Naive thymus-derived CD4-positive, alpha-beta T cell (primary cell): ENCODE data around the gene H6PD. TPM values are rescaled to one million over a fixed set of nuclear protein-coding genes. Genes with fewer than 3 reads are reported as not detected.

ENCODE experiments used
- ATAC-seq: fragments of 150-1000 bp; cut with Tn5 transposase; 2 replicates; pipeline ENCODE4 v1.10.0; 2021; ENCODE audit warnings: mild to moderate bottlenecking, moderate library complexity
- CTCF ChIA-PET: fragments of 350-600 bp; sonication (Branson Sonifier 250); formaldehyde crosslinking; loops from one replicate; lab custom pipeline; 2021; ENCODE audit warnings: antibody characterized with exemption; lab: Charles Lee
- POLR2A ChIA-PET: fragments of 350-600 bp; sonication (Branson Sonifier 250); formaldehyde crosslinking; loops from one replicate; lab custom pipeline; 2021; ENCODE audit warnings: antibody characterized with exemption, inconsistent platforms; lab: Charles Lee
- DNase-seq, 9 donors: peaks; one replicate each; pipeline versions ENCODE4 v3.0.0 to v3.0.0-alpha.2; 2020 to 2022; ENCODE audit warnings: mixed read lengths in 1 of 9
- H3K27ac ChIP-seq: one replicate; pipeline ENCODE4 v1.7.0; 2013; ENCODE audit warnings: mild to moderate bottlenecking, low read depth, low read length, moderate library complexity
- H3K27me3 ChIP-seq, 2 donors: one replicate each; pipeline ENCODE4 v1.7.0; 2013; ENCODE audit warnings: low read length in 2 of 2, mild to moderate bottlenecking in 2 of 2, moderate library complexity in 2 of 2; ENCODE audit not compliant: control insufficient read depth in 2 of 2, insufficient read depth in 2 of 2
- H3K36me3 ChIP-seq, 3 experiments: 1 replicate in 2 of 3; 2 replicates in 1 of 3; pipeline ENCODE4 v1.7.0; 2013; ENCODE audit warnings: low read length in 3 of 3, mild to moderate bottlenecking in 3 of 3, moderate library complexity in 1 of 3; ENCODE audit not compliant: insufficient read depth in 3 of 3, control insufficient read depth in 2 of 3
- H3K4me1 ChIP-seq, 2 donors: one replicate each; pipeline ENCODE4 v1.7.0; 2013; ENCODE audit warnings: low read length in 2 of 2, mild to moderate bottlenecking in 2 of 2, moderate library complexity in 1 of 2; ENCODE audit not compliant: control insufficient read depth in 2 of 2, insufficient read depth in 2 of 2
- H3K4me3 ChIP-seq: 2 replicates; pipeline ENCODE4 v1.7.0; 2013; ENCODE audit warnings: mild to moderate bottlenecking, low read length
- H3K9me3 ChIP-seq, 3 experiments: 1 replicate in 2 of 3; 2 replicates in 1 of 3; pipeline ENCODE4 v1.7.0; 2013; ENCODE audit warnings: low read length in 3 of 3; ENCODE audit not compliant: control insufficient read depth in 2 of 3
- H3K27ac Mint-ChIP-seq, 9 donors: one replicate each; pipeline ENCODE4 v1.8.0; 2020 to 2022; ENCODE audit warnings: mixed read lengths in 9 of 9, mild to moderate bottlenecking in 8 of 9, moderate library complexity in 5 of 9, inconsistent platforms in 2 of 9
- H3K27me3 Mint-ChIP-seq, 5 donors: one replicate each; pipeline ENCODE4 v1.8.0; 2021 to 2022; ENCODE audit warnings: mixed read lengths in 5 of 5, mild to moderate bottlenecking in 1 of 5
- H3K36me3 Mint-ChIP-seq, 5 donors: one replicate each; pipeline ENCODE4 v1.8.0; 2020 to 2022; ENCODE audit warnings: mixed read lengths in 5 of 5, mild to moderate bottlenecking in 3 of 5, inconsistent platforms in 1 of 5
- H3K4me1 Mint-ChIP-seq, 7 donors: one replicate each; pipeline ENCODE4 v1.8.0; 2020 to 2022; ENCODE audit warnings: mixed read lengths in 7 of 7, mild to moderate bottlenecking in 3 of 7, inconsistent platforms in 1 of 7
- H3K4me3 Mint-ChIP-seq, 10 donors: one replicate each; pipeline ENCODE4 v1.8.0; 2020 to 2022; ENCODE audit warnings: mild to moderate bottlenecking in 10 of 10, mixed read lengths in 10 of 10, moderate library complexity in 6 of 10, inconsistent platforms in 2 of 10
- H3K9me3 Mint-ChIP-seq, 11 donors: one replicate each; pipeline ENCODE4 v1.8.0; 2020 to 2022; ENCODE audit warnings: mixed read lengths in 11 of 11, mild to moderate bottlenecking in 4 of 11, inconsistent platforms in 1 of 11, moderate library complexity in 1 of 11
- intact Hi-C, 2 donors: fragments of 100-400 bp; cut with micrococcal nuclease; formaldehyde crosslinking; loops; one replicate each; pipeline ENCODE4 v1.15.1; 2023
- polyA plus RNA-seq, 2 donors: library from polyadenylated mRNA; unstranded; fragments of 300-500 nt; fragmentation: Illumina TruSeq; gene quantifications; one replicate each; pipeline ENCODE4 v1.2.3, GENCODE V29; 2021
- total RNA-seq, 6 experiments: library from RNA in 5 of 6; stranded (reverse) in 5 of 6; gene quantifications; 1 replicate in 5 of 6; 2 replicates in 1 of 6; pipeline ENCODE4 v1.2.3 and lab custom pipeline; 2021 to 2026

The H6PD gene
- total and polyA plus RNA-seq, 7 experiments from 2014 or later, result 12.1 to 27.6 (median 19.3) TPM

DNA sequence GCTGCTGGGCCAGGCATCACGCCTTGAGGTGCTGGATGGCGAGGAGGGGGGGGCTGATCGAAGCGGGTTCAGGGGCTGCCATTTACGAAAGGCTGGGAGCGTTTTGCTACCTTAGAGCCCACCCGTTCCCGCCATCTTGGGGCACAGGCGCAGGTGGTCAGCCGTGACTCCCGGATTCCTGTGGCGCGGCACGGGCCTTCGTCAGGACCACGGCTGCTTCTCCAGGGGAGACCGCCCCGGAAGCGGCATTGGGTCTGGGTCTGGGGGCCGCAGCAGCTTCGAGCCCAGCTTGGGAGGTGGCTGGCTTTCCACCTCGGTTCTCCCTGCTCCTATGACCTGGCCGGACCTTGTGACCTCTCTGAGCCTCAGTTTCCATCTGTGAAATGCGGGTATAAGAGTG lies 81.9 kb downstream of the H6PD start:
- Histone ChIP-seq H3K27ac (no peak overlapping the region), H3K36me3 (no peaks in the 10 kb centered on the region), H3K9me3 (no peaks in the 10 kb centered on the region), H3K27me3 (no peaks in the 10 kb centered on the region), H3K4me1 (peaks cover 0 to 4% of the 10 kb centered on the region in 2 donors), H3K4me3 (no peak overlapping the region)
- Mint-ChIP-seq H3K4me3 (no peak overlapping the region), H3K27ac (peak overlapping the region in 1 of 9 donors; percentile 92), H3K9me3 (peaks cover 0 to 2% (median 0%) of the 10 kb centered on the region in 11 donors), H3K36me3 (no peaks in the 10 kb centered on the region), H3K4me1 (peaks cover 12 to 53% (median 25%) of the 10 kb centered on the region in 7 donors), H3K27me3 (peaks cover 0 to 3% (median 0%) of the 10 kb centered on the region in 5 donors)
- ChIA-PET POLR2A (no interaction called here), CTCF (no interaction called here)
- DNase-seq (no peak), ATAC-seq (no peak)
- intact Hi-C loops, result no loop called here

DNA sequence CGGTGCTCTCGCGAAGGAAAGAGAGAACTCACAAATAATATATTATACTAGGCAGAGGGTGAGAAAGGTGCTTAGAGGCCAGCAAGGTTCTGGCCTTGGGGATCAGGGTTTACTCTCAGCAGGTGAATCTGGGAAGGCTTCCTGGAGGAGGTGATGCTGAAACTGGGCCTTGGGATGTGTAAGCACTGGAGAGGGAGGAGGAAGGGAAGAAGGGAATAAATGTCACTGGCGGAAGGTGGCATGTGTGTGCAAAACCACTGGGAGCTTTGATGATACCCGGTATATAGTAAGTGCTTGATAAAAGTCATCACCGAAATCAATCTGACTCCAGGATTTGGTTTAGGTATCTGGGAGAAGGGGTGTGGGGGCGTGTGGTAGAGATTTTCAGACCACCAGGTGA lies 82.5 kb downstream of the H6PD start:
- no peaks in the 10 kb centered on the region for H3K36me3 ChIP-seq
- ChIA-PET CTCF (no interaction called here), POLR2A (no interaction called here)

DNA sequence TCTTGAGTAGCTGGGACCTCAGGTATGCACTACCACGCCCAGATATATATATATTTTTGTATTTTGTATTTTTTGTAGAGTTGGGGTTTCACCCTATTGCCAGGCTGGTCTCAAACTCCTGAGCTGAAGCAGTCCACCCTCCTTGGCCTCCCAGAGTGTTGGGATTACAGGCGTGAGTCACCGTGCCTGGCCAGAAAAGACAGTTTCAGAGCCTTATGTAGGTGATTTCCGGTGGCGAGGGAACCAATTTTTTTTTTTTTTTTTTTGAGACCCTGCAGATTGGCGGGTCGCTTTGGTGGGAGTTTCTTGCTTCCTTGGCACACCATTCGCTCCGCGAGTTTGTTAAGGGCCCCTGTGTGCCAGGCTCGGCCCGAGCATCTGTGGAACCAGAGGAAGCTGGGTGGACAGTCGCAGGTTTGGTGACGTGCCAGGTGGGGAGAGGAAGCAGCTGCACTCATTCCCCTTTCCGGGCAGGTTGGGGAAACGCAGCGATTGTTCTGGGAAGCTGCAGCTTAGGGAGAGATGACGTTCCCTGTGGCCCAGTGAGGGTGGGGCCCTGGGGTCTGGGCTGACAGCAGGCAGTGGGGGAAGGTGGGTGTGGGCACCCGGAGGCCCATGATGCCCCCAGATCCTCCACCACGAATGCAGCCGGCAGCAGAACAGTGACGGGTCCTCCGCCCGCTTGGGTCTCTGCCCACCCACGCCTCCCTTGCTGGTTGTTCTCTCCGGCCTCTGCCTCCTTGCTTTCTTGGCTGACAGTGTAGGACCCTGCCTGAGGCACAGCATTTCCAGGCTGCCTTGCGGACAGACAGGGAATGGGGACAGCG lies 83.2 kb downstream of the H6PD start:
- Histone ChIP-seq H3K4me3 (no peak overlapping the region), H3K27ac (no peak overlapping the region), H3K9me3 (no peaks in the 10 kb centered on the region), H3K27me3 (no peaks in the 10 kb centered on the region), H3K4me1 (peaks cover 0 to 4% of the 10 kb centered on the region in 2 donors), H3K36me3 (no peaks in the 10 kb centered on the region)
- Mint-ChIP-seq H3K36me3 (no peaks in the 10 kb centered on the region), H3K4me3 (peak overlapping the region in 6 of 10 donors; percentile 28 to 53 (median 41)), H3K27ac (peak overlapping the region in 2 of 9 donors; percentile 65 to 74), H3K9me3 (peaks cover 0 to 2% (median 0%) of the 10 kb centered on the region in 11 donors), H3K27me3 (peaks cover 0 to 3% (median 0%) of the 10 kb centered on the region in 5 donors), H3K4me1 (peaks cover 12 to 45% (median 25%) of the 10 kb centered on the region in 7 donors)
- no peak for DNase-seq
- CTCF ChIA-PET, result no interaction called here
- POLR2A ChIA-PET, result no interaction called here
- intact Hi-C loops, result no loop called here
- no peak for ATAC-seq

More for the DNA sequence above, 82.5 kb downstream of the H6PD start:
- H3K4me1 ChIP-seq, result peaks cover 0 to 4% of the 10 kb centered on the region in 2 donors
- H3K9me3 ChIP-seq, result no peaks in the 10 kb centered on the region
- H3K27ac Mint-ChIP-seq, result peak overlapping the region in 1 of 9 donors; percentile 65
- DNase-seq, result no peak
- H3K4me1 Mint-ChIP-seq, result peaks cover 12 to 50% (median 25%) of the 10 kb centered on the region in 7 donors
- H3K4me3 ChIP-seq, result no peak overlapping the region
- no peak overlapping the region for H3K27ac ChIP-seq
- peaks cover 0 to 3% (median 0%) of the 10 kb centered on the region in 5 donors for H3K27me3 Mint-ChIP-seq
- no peaks in the 10 kb centered on the region for H3K27me3 ChIP-seq
- H3K36me3 Mint-ChIP-seq, result no peaks in the 10 kb centered on the region
- intact Hi-C loops, result no loop called here
- peak overlapping the region in 1 of 10 donors; percentile 18 for H3K4me3 Mint-ChIP-seq
- ATAC-seq, result no peak
- peaks cover 0 to 2% (median 0%) of the 10 kb centered on the region in 11 donors for H3K9me3 Mint-ChIP-seq

DNA sequence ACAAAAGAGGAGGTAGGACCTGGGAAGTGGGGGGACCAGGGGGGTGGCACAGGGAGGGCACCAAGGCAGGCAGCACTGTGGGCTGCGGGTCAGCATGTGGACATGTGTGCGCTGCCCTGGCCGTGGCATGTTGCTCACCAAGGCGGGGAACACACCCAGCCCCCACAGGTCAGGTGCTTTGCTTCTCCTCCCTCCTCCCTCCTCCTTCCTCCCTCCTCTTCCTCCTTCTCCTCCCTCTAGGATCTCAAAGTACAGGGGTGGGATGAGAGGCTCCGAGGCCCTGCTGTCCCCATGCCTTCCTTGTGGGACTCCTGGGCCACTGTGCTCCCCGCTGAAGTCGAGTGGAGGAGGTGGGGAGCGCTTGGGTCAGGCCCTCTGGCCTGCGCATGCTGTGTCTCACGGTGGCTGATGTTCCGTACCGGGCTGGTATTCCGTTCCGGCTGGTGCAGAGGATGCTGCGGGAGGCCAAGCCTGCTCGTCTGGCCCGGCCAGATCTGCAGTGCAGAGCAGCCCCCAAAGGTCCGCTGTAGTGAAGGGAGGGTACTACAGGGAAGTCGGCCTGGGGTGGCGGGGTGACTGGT lies 84.7 kb downstream of the H6PD start:
- no peaks in the 10 kb centered on the region for H3K9me3 ChIP-seq
- DNase-seq (no peak), ATAC-seq (no peak)
- H3K4me3 ChIP-seq, result no peak overlapping the region
- peaks cover 0 to 4% of the 10 kb centered on the region in 2 donors for H3K4me1 ChIP-seq
- ChIA-PET POLR2A (no interaction called here), CTCF (no interaction called here)
- Mint-ChIP-seq H3K4me1 (peaks cover 12 to 38% (median 23%) of the 10 kb centered on the region in 7 donors), H3K27ac (peak overlapping the region in 1 of 9 donors; percentile 29), H3K27me3 (peaks cover 0 to 3% (median 0%) of the 10 kb centered on the region in 5 donors), H3K36me3 (no peaks in the 10 kb centered on the region), H3K4me3 (no peak overlapping the region), H3K9me3 (peaks cover 0 to 2% (median 0%) of the 10 kb centered on the region in 11 donors)
- H3K27ac ChIP-seq, result no peak overlapping the region
- H3K27me3 ChIP-seq, result no peaks in the 10 kb centered on the region
- intact Hi-C loops, result no loop called here
- no peaks in the 10 kb centered on the region for H3K36me3 ChIP-seq

DNA sequence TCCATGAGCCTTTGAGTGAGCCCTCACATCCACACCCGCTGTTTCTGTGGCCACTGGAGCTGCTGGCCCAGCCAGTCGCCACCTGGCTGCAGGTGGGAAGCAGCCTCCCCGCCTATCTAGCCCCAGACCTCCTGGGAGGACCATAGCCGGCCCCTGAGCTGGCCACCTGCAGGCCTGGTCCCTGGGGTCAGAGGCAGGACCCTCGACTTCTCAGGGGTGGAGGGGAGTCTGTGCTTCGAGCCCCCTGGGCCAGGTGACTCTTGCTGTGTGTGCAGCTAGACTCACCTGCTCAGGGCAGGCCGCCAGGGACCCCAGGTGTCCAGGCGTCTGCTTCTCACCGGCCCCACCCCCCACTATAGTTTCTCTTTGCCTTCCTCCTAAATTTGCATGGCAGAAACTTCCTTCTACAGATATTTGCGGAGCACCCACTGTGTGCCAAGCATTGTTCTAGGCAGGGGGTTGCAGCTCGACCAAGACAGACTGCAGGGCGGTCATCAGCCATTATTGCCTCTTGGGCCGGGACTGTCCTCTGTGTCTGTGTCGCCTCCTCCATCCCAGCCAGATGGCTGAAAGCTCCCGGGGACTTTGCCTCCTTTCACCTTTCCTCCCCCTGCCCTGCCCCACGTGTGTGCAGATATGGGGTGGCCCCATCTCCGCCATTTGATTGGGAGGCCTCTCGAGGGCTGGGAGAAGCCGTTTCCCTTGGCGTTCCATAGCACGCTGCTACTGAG lies 85.4 kb downstream of the H6PD start:
- Mint-ChIP-seq H3K36me3 (no peaks in the 10 kb centered on the region), H3K4me3 (no peak overlapping the region), H3K27me3 (peaks cover 0 to 3% (median 0%) of the 10 kb centered on the region in 5 donors), H3K9me3 (peaks cover 0 to 2% (median 0%) of the 10 kb centered on the region in 11 donors), H3K4me1 (peaks cover 7 to 32% (median 20%) of the 10 kb centered on the region in 7 donors), H3K27ac (peak overlapping the region in 1 of 9 donors; percentile 41)
- CTCF ChIA-PET, result no interaction called here
- Histone ChIP-seq H3K9me3 (no peaks in the 10 kb centered on the region), H3K27me3 (no peaks in the 10 kb centered on the region), H3K4me1 (peaks cover 0 to 4% of the 10 kb centered on the region in 2 donors), H3K27ac (no peak overlapping the region), H3K36me3 (no peaks in the 10 kb centered on the region), H3K4me3 (no peak overlapping the region)
- POLR2A ChIA-PET, result no interaction called here
- intact Hi-C loops, result no loop called here
- ATAC-seq (no peak), DNase-seq (no peak)
